NK-92 treated with Interleukin-12 subunit alpha and Interleukin-12 subunit beta, amount 100 ng/mL, for 24 hours (cell line): ENCODE results near the gene DLG1.
A peak's percentile ranks its signal among the peaks of the same experiment; 100 is the strongest.

Experiments used
- DNase-seq: peaks from one replicate; lab custom pipeline; 2025; lab: John Stamatoyannopoulos, UW

Gene DLG1

GRCh38 chr3:197317250-197317963, 19.0 kb upstream of the DLG1 start:
- DNase-seq, result no peak

GRCh38 chr3:197312431-197312830, 14.0 kb upstream of the DLG1 start:
- DNase-seq, result no peak

DNA sequence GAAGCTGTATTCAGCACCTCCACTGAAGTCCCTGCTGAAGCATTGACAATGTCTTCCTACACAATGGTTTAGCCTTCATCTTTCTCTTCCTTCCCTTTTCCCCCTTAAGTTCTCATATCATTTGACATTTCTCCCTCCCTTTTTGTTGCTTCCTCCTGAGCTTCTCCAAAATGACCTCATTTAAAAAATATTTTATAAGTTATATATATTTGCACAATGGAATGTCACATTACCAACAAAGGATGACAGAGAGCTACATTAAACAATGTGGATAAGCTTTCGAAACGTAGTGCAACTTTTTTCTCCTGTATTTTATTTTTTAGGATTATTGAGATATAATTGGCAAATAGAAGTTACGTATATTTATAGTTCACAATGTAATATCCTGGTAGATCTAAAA, 13.2 kb upstream of the DLG1 start:
- no peak for DNase-seq

- no peak for DNase-seq
Observed at GRCh38 chr3:197309528-197310361, 11.3 kb upstream of the DLG1 start.

DNA sequence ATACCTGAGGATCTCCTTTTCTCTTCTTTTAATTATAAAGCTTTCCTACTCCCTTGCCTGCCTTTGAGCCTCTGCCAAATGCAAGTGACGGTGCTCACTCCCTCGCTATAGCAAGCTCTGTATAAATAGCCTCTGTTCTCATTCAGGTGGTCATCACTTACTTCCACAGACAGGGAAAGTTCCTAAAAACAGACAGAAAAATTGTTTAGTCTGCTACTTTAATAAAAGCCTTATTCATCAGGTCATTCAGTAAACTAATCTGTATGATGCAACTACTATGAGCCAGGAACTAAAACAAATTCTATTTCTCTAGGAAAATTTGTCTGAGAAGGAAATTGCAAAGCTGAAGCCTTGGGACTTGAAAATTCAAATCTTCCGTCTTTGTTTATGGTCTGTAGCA, 10.2 kb upstream of the DLG1 start:
- DNase-seq, result no peak

GRCh38 chr3:197306374-197307086, 8.1 kb upstream of the DLG1 start:
- no peak for DNase-seq

DNA sequence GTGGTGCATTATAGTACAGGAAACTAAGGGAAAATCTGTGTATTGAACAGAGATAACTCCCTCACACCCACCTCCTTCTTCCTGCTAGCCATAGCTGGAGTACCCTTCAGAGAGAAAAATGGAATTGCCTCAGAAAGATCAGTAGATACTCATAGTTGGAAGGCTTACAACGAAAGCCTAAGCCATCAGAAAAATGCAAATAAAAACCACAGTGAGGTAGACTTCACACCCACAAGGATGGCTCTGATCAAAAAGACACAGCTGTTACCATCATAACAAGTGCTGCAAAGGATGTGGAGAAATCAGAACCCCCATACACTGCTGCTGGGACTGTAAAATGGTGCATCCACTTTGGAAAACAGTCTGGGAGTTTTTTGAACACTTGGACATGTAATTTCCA, 7.4 kb upstream of the DLG1 start:
- DNase-seq, result no peak

DNA sequence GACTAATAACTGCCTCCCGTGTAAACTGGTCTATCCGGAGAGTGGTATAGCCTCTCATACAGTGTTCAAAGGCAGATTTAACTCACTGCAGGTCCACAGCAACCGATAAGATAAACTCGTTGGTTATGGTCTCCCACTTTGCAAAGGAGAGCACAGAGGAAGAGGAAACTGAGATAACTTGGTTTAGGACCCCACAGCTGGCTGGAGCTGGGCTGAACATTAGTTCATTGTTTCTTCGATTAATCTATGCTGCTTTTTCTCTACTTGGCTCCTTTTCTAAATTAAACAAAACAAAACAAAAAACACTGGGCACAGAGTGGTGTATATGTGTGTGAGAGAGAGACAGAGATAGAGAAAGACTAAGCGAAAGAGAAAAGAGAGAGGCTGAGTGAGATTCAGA, 5.0 kb upstream of the DLG1 start:
- DNase-seq, result no peak

DNA sequence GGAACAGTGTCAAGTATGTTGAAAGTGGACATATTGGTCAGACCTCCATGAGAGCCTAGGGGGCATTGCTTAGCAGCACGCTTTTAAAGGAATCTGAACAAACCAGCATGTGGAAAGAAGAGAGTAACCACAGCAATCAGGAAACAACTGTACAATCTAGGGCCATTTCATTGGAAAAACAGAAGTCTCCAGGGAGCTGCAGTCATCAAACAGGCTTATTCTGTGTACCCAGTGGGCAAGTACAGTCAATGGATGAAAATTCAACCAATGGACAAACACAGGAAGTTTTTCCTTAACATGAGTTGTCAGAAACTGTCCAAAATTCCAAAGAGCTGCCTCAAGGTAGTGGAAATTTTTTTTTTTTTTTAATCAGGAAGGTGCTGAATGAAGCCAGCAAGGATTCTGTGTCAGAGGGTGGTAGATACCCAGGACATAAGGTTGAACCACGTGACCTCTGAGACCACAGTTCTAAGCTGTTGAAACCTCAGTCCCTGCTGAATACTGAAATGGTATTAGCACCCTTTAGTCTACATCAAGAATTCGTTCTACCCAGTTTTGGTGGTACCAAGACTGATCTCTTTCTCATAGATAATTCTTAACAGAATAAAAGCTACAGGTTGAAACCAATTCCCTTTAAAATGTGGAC, 4.4 kb upstream of the DLG1 start:
- no peak for DNase-seq

GRCh38 chr3:197302033-197302432, 3.6 kb upstream of the DLG1 start:
- no peak for DNase-seq

GRCh38 chr3:197300361-197300760, 1.9 kb upstream of the DLG1 start:
- DNase-seq, result no peak

DNA sequence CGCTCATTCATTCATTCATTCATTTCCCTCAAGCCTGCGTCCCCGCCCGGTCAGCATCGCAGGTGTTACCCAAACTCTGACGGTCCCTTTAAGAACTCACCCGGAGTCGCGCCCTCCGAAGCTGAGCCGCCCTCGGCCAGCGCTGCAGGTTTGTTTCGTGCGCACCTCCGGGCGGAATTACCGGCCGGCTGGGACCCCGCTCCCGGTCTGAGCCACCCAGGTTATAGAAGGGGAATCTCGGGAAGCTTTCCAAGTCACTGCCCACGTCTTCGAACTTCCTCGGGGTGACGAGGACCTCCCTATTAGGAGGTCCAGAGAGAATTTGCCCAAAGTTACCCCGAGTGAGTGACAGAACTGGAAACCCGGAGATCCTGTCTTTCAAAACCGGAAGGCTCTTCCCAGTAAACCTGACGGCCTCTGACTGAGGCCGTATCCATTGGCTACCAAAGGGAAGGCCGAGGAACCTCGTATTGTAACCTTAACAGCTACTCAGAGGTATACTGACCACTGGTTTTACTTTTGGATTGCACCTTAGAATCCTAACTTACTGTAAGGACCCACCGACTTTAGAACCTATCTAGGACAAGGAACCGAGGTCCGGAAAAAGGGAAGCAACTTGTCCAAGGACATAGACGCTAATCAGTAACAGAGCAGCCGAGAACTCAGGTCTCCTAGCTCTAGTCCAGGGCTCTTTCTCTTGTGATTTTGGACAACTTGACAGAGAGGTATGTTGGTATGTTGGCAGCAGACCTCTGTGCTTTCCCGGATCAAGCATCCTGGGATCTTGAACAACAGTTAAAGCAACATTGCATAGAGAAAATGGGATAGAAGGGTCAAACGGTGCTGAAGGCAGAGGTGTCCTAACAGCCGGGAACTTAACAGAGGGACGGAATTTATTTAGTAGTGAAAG, 788 bp upstream of the DLG1 start:
- DNase-seq, result no peak

- DNase-seq, result peak; percentile 93
Observed at GRCh38 chr3:197297476-197298340, 704 bp downstream of the DLG1 start.

DNA sequence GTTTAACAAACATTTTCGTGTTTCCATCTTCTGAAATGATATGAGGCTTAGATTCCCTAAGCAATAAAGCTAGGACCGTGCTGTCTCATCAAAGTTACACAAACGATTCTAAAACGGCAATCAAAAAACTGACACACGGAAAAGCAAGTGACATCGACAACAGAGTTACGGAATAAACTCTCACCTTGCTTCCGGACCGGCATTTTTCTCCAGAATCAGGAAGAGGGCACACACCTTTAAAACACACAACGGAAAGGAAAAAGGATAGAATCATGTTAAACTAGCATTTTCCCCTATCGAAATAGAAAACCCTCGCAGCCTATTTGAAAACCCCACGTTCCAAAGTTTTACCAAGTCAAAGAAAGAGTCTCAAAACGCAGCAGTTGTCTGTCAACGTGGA, 1.4 kb downstream of the DLG1 start:
- DNase-seq, result no peak

DNA sequence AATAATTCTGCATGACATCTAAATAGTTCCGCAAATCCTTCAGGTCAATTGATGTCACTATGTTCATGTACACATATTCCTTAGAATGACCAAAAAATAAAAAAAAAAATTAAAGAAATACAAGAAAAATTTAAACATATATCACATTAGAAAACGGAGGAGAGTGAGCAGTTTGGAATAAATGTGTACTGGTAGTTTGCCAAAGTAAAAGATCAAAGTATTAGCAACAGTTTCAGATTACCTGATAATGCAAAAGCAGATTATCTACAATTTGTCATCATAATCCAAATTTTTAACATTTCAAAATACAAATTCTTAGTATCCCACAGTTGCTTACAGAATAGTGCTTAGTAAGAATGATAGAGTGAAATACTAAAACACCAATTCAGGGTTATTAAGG, 1.9 kb downstream of the DLG1 start:
- DNase-seq, result no peak

DNA sequence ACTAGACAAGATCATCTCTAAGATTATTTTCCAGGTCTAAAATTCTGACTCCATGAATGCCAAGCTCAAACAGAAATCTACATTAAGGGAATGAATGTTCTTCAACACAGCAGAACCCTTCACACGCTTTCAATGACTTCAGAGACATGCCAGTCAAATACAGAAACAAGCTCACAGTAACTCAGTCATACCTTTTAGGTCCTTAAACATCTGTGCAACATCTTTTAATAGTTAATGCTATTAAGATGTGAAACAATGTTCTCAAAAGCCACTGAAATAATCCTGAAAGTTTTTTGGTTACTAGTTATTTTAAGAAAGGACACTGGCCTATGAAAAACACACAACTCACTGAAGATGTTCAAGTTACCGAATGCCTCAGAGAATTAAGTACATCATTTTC, 2.5 kb downstream of the DLG1 start:
- no peak for DNase-seq

- DNase-seq, result no peak
Observed at GRCh38 chr3:197293605-197294237, 4.7 kb downstream of the DLG1 start.

- DNase-seq, result no peak
Observed at GRCh38 chr3:197292648-197293047, 5.8 kb downstream of the DLG1 start.

- DNase-seq, result no peak
Observed at GRCh38 chr3:197292083-197292646, 6.2 kb downstream of the DLG1 start.

DNA sequence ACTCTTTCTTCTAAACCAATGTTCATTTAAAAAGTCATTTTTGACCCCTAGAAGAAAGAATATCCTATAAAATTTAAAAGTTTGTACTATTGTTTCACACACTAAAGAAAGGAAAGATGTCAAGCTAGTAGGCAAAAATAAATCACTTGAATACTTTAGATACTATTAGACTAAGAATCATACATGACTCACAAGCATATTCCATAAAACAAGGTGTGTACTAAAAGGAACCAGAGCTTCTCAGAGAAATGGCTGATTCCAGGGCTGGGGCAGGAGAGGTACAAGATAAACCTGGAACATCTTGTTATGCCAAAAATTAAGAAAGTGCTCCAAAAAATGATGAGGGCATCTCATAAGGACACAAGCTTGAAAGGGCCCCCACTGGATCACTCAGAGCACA, 8.7 kb downstream of the DLG1 start:
- no peak for DNase-seq
